ENCODE results near the gene PLXNA4.

Gene PLXNA4

GRCh38 chr7:132498319-132498718 lies 78.0 kb downstream of the PLXNA4 start:
- no peak for DNase-seq

GRCh38 chr7:132497098-132497497 lies 79.2 kb downstream of the PLXNA4 start:
- no peak for DNase-seq

- DNase-seq: no peak
Measured at GRCh38 chr7:132495936-132496335, 80.3 kb downstream of the PLXNA4 start.

DNA sequence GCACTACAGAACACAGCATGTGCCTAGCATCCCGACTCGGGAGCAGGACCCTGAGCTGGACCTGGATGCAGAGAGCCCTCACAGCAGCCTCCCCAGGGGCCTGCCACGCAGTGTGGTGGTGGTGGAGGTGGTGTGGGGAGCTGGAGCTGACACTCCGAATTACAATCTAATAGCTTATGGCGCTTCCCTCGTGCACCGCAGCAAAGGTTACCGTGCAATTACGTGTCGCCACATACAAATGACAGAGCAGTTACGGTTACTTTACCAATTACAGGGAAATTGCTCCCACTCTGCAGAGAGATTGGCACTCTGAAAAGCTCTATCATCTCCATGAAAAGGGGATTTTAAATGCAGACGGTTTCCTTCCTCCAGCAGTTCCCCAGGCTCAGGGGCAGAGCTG lies 81.8 kb downstream of the PLXNA4 start:
- no peak for DNase-seq

GRCh38 chr7:132492823-132493445 lies 83.3 kb downstream of the PLXNA4 start:
- no peak for DNase-seq

DNA sequence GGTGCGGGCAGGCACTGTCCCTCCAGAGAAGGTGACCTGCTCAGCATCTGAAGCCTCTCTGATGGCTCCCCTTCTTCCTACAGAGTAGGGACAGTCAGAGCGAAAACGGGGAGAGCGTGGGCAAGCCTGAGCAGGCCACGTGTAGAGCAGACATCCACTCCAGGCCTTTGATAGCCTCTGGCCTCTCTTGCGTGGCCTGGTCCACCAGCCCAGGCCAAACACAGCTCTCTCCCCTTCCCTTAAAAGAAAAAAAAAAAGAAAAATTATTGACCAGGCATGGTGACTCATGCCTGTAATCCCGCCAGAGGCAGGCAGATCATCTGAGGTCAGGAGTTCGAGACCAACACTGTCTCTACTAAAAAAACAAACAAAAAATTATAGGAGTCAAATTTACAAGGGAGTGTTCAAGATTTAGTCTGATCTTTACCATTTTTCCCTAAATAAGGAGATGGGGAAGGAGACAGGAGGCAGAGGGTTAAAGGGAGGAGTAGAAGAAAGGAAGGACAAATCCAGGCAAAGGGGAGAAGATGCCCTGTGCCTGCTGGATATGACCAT lies 84.8 kb downstream of the PLXNA4 start:
- no peak for DNase-seq

DNA sequence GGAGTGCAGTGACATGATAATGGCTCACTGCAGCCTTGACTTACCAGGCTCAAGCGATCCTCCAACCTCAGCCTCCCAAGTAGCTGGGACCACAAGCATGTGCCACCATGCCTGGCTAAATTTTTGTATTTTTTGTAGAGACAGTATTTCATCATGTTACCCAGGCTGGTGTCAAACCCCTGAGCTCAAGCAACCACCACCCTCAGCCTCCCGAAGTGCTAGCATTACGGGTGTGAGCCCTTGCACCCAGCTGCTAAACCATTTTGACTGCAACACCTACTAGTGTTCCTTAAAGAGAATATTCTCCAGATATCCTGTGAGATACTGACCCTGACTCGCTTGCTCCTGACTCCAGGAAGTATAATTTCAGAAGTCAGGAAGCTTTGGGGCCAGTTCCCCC lies 85.8 kb downstream of the PLXNA4 start:
- no peak for DNase-seq

DNA sequence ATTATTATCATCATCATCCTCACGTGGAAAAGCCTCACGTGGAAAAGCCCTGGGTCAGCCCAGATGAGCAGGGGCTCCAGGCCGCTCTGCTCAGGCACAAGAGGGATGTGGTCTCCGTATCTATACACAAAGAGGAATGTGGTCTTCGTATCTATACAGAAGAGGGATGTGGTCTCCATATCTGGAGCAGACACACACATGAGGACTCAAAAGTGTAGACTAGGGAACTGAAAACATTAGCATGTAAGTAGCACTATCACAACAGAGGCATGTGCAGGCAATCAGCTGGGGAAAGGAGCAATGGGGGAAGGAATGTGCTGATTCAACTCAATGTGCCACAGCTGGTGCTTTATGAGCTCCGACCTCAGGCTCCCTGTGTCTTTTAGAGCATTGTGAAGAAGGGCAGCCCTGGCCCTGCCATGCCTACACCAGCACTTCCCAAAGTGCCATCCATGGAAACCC lies 86.5 kb downstream of the PLXNA4 start:
- DNase-seq: no peak

DNA sequence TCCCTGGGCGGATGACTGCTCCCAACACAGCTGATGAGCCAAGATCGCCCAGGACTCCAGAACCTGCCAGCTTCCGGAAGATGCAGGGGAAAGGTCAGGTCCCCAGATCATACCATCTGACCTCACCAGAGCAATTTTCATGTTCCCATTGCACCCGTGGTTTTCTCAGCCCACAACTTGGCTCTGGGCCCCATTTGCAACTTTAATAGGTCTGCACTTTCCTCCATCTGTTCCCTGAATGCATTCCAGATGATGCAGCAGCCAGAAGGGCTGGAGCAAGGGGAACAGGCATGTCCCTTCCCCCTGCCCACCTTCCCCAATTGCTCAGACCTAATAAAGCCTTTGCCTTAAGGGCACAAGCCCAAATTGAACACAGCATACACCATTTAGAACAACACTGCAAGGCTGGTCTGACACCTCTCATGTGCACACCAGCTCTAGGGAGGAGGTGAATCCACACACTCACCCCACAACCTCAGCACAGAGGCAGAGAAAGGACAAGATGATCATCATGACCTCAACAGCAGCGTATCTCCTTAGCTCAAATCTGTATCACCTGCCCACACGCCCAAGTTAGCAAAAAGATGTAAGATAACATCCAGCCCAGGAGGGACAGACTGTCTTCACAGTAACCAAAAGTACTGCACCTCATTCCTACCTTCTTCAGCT lies 87.5 kb downstream of the PLXNA4 start:
- no peak for DNase-seq

DNA sequence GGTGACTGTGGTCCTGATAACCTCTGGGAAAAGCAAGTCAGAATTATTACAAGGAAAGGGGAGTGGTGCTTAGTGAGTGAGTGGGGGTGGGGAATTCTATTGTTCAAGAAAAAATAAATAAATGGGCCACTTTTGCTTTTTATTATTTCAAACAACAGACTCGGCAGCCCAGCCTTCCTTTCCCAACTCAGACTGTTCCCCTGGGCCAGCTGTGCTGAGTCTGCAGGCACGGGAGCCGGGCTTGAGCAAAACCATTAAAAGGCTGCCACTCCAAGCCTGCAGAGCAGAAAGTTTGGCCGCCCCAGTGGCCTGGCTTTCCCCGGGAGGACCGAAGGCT lies 90.0 kb downstream of the PLXNA4 start:
- DNase-seq: no peak

- DNase-seq: no peak
Measured at GRCh38 chr7:132485600-132486273, 90.5 kb downstream of the PLXNA4 start.

DNA sequence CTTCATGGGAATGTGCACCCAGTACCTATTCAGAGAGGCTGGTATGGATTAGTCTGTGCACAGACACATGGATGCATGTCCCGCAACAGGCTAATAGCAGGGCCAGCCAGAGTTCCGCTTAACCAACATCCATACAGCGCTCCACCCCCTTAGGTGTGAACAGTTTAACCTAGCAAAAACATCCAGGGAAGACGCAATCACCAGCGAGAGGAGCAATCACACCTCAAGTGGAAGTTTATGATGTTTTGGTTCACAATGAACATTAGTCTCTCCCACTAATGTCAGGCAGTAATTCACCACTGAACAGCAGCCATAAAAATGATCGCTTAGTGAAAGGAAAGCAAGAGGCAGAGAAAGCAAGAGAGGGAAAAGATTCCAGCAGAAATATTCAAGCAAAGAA lies 91.1 kb downstream of the PLXNA4 start:
- DNase-seq: no peak

DNA sequence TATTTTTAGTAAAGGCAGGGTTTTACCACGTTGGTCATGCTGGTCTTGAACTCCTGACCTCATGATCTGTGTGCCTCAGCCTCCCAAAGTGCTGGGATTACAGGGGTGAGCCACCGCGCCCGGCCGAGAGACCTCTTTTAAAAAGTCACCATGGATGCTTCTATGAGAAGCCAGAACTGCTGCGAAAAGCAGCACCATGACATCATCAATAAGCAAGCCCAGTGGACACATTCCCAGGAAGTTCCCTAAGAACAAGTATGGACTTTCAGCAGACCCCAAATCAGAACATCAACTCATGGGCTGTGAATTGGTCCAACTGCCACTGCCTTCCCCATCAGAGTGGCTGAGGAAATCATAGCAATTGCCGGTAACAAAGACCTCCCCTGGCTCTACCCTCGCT lies 93.4 kb downstream of the PLXNA4 start:
- DNase-seq: no peak

DNA sequence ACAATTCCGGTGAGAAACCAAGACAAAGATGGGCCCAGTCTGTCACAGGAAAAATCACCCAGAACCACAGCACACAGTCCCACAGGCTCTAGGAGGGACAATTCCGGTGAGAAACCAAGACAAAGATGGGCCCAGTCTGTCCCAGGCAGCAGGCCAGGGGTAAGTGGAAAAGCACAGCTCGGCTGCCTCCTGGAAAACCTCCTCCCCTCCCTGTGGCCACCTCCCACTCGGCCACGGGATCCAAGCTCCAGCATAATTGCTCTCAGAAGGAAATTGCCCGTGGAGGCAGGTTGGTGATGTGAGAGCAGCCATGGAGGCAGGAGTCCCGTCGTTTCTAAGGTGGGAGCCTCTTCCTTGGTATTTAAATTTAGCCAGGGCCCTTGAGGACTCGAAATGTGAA lies 95.7 kb downstream of the PLXNA4 start:
- no peak for DNase-seq

- no peak for DNase-seq
Measured at GRCh38 chr7:132476541-132476940, 99.7 kb downstream of the PLXNA4 start.

DNA sequence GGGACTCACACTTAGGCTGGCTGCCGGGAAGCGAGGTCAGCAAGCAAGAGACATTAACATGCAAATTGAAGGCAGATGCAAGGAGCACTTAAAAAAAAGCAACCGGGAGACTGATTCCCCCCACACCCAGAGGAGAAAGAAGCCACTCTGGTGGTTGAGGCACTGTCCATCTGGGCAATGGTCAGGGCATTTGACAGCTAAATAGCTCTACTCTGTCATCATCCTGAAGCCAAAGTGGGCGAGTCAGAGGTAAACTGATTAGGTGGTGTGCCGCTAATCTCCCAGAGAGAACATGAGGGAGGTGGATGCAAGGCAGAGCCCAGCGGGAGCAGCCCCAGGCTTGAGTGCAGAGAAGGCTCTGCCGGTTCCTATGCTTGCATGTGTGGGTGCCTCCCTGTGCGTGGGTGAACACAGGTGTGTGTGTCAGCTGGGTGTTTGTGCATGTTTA lies 100.6 kb downstream of the PLXNA4 start:
- DNase-seq: no peak

- no peak for DNase-seq
Measured at GRCh38 chr7:132475037-132475668, 101.1 kb downstream of the PLXNA4 start.

DNA sequence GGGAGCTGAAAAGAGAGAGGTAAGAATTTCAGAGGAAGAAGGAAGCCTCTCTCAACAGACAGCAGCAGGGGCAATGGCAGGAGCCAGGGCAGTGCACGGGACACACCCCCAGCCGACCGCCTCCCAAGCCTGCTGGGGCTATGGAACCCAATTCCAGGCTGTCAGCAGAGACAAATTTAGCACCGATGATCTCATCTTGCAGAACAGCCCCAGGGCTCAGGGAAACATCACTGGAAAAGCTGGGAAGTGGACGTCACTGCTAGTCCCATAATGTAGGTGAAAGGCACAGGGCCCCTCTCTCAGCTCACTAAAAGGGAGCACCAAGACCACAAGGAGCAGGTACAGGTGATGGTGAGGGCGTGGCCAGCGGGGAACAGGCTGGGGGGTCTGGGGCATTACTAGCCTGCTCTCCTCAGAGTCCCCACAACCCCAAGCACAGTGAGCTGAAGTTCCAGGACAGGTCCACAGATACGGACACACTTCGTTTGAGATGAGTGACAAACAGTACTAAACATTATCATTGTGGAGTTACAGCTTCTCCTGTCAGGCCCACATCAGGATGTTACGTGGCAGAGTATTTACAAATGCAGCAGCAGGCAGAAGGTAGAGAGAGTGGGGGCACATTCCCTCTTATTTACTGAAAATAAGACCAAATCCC lies 103.7 kb downstream of the PLXNA4 start:
- DNase-seq: no peak

DNA sequence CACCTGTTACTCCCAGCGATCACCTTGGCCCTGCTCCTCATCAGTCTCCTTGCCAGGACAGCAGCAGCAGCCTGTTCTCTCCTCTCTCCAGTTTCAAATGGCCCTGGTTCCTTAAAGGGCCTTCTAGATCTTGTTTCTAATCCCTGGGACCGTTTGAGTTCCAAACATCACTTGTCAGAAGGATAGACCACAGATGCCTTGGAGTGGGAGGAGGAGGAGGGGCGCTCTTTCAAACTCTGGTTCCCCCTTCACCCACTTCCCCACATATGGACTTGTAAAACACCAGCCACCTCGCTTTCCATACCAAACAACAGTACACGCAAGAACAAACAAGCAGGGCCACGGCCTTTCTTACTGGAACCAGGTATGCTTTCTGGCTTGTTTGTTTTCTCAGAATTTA lies 104.8 kb downstream of the PLXNA4 start:
- DNase-seq: no peak

GRCh38 chr7:132469681-132470080 lies 106.6 kb downstream of the PLXNA4 start:
- DNase-seq: no peak

DNA sequence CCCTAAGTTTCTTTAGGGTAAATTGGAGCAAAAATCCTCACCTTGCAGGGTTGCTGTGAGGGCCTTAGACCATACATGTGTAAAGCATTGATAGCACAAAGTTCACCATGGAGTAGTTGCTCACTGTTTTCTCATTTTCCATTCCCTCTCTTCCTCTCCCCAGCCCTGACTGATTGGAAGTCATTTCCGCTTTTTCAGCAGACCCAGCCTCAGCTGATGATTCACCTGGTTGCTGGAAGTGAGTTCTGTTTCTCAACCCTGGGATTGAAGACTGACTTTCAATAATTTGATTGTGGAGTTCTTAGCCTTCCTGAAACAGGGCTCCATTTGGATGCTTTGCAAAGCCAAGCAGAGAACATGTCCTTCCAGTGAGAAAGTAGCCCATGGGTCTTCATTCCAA lies 107.0 kb downstream of the PLXNA4 start:
- no peak for DNase-seq

GRCh38 chr7:132466367-132466766 lies 109.9 kb downstream of the PLXNA4 start:
- no peak for DNase-seq

DNA sequence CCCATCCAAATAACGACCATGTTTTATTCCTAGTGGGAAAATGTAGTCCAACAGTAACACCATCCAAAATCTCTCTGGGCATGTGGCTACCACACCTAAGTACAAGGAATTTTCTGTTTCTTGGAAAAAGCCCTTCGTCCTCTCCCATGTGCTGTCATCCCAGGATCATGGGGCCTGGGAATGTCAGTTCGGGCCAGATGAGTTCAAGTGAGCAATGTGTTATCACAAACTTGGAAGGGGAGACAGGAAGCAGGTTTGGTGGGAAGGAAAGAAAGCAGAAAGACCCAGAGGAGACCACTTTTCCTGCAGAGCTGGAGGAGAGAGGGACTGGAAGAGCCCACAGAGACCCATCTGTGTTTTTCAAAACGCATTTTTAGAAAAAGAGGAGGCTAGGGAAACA lies 110.8 kb downstream of the PLXNA4 start:
- DNase-seq: no peak
